Panc1 (cell line): ENCODE measurements around the gene LYPLA2. TPM values are rescaled to one million over a fixed set of nuclear protein-coding genes. Genes with fewer than 3 reads are reported as not detected.
"Not testable (repeated sequence)": the region's sequence is repeated elsewhere in the genome, so short reads cannot be mapped to it uniquely, and the experiment has no call there.

Experiments used
- ATAC-seq: fragments of 200-7000 bp; cut with Tn5 transposase; 2 replicates; pipeline ENCODE4 v1.9.1; 2020; ENCODE audit warnings: mild to moderate bottlenecking, moderate library complexity
- BruUV-seq: library from RNA; stranded (reverse); fragments of 400-500 nt; replicated peaks from 2 replicates; lab custom pipeline; 2021; lab: Mats Ljungman, UMichigan
- CTCF ChIA-PET: fragments of 300-600 bp; sonication (Branson Sonifier 250); formaldehyde crosslinking; loops from one replicate; lab custom pipeline; 2022; ENCODE audit warnings: antibody characterized with exemption; lab: Charles Lee
- POLR2A ChIA-PET: fragments of 300-600 bp; sonication (Branson Sonifier 250); formaldehyde crosslinking; loops from one replicate; lab custom pipeline; 2022; ENCODE audit warnings: antibody characterized with exemption; lab: Charles Lee
- DNase-seq: peaks from one replicate; pipeline ENCODE4 v3.0.0-alpha.2; 2010; ENCODE audit warnings: low read depth, low spot score
- H3K27ac ChIP-seq: 2 replicates; pipeline ENCODE4 v1.5.1; 2011; ENCODE audit warnings: mild to moderate bottlenecking, low read length, inconsistent platforms
- H3K27me3 ChIP-seq: fragments of 200-500 bp; sonication (Bioruptor generic); 2 replicates; pipeline ENCODE4 v1.6.0; 2014; ENCODE audit warnings: low read length, inconsistent platforms; ENCODE audit not compliant: control insufficient read depth, insufficient read depth
- H3K36me3 ChIP-seq: fragments of 200-500 bp; sonication (Bioruptor generic); 2 replicates; pipeline ENCODE4 v1.5.1; 2014; ENCODE audit warnings: inconsistent platforms, mild to moderate bottlenecking, low read length, moderate library complexity; ENCODE audit not compliant: control insufficient read depth, insufficient read depth
- H3K4me1 ChIP-seq: 2 replicates; pipeline ENCODE4 v1.5.1; 2011; ENCODE audit warnings: inconsistent platforms, mild to moderate bottlenecking, low read length, moderate library complexity; ENCODE audit not compliant: control insufficient read depth, insufficient read depth
- H3K4me3 ChIP-seq, 2 experiments: 2 replicates each; pipeline ENCODE4 v1.5.1; 2011 to 2012; ENCODE audit warnings: low read depth in 2 of 2, low read length in 2 of 2, mild to moderate bottlenecking in 2 of 2, inconsistent platforms in 1 of 2, moderate library complexity in 1 of 2
- H3K9me3 ChIP-seq: fragments of 200-500 bp; sonication (Bioruptor generic); 2 replicates; pipeline ENCODE4 v1.5.1; 2014; ENCODE audit warnings: low read depth, mild to moderate bottlenecking, inconsistent platforms, low read length, moderate library complexity; ENCODE audit not compliant: control insufficient read depth, insufficient read depth
- CTCF ChIP-seq: fragments of 450-650 bp; IDR thresholded peaks from 2 replicates; pipeline ENCODE4 v1.5.1; 2017; ENCODE audit warnings: mild to moderate bottlenecking
- POLR2AphosphoS5 ChIP-seq: IDR thresholded peaks from 2 replicates; pipeline ENCODE4 v1.6.1; 2012; ENCODE audit warnings: mild to moderate bottlenecking, low read depth, low read length, moderate library complexity
- REST ChIP-seq, 2 experiments: IDR thresholded peaks; 2 replicates each; pipeline ENCODE4 v1.6.1; 2011 to 2012; ENCODE audit warnings: low read depth in 2 of 2, control low read depth in 1 of 2, low read length in 1 of 2, mild to moderate bottlenecking in 1 of 2, moderate library complexity in 1 of 2; ENCODE audit not compliant: insufficient read depth in 1 of 2
- SIN3A ChIP-seq: IDR thresholded peaks from 2 replicates; pipeline ENCODE4 v1.6.1; 2012; ENCODE audit warnings: low read depth, mild to moderate bottlenecking, low read length, moderate library complexity, borderline replicate concordance; ENCODE audit not compliant: insufficient read depth
- TCF7L2 ChIP-seq: IDR thresholded peaks from 2 replicates; pipeline ENCODE4 v1.6.1; 2011; ENCODE audit warnings: mild to moderate bottlenecking, low read depth, low read length, inconsistent platforms
- in situ Hi-C: cut with HindIII; loops from 2 replicates; pipeline ENCODE4 v1.10.0; 2016; ENCODE audit warnings: low sequenced_read_pairs, low pct_unique_long_range_greater_than_20kb
- intact Hi-C: fragments of 100-400 bp; cut with micrococcal nuclease; formaldehyde crosslinking; loops from one replicate; pipeline ENCODE4 v1.10.0; 2022; ENCODE audit not compliant: unreplicated experiment
- total RNA-seq: library from RNA; stranded (reverse); gene quantifications from one replicate; pipeline ENCODE4 v1.2.1, GENCODE V29; 2021; ENCODE audit not compliant: unreplicated experiment

The LYPLA2 gene
- total RNA-seq, 1 experiment from 2014 or later = 82.9 TPM

DNA sequence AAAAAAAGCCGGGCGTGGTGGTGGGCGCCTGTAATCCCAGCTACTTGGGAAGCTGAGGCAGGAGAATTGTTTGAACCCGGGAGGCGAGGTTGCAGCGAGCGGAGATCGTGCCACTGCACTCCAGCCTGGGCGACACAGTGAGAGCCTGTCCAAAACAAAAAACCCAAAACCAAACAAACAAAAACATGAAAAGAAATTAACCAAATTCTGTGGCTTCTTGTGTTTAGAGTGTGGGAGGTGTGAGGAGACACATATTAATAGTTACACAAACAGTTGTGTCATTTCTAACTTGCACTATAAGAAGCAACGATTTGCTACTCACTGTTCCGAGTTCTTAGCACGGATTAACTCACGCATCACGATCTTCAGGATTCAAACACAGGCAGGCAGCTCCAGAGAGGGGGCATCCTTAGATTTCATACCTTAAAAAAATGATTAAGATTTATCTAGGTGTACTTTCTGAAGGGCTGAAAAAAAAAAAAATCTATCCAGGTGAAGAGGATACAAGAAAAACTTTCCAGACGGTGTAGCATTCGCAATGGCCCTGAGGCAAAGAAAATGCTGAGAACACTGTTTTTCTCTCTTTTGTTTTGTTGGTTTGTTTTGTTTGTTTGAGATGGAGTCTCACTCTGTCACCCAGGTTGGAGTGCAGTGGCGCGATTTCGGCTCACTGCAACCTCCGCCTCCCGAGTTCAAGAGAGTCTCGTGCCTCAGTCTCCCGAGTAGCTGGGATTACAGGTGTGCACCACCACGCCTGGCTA is 35.0 kb downstream of the LYPLA2 start:
- Histone ChIP-seq H3K27me3 (no peaks in the 10 kb centered on the region), H3K36me3 (no peaks in the 10 kb centered on the region; the same call in 1 of the 2 replicates), H3K4me3 (peak overlapping the region; percentile 87 to 99), H3K4me1 (0 out of 2 replicates have a peak, but pooled peaks cover 5% of the 10 kb centered on the region), H3K9me3 (no peaks in the 10 kb centered on the region), H3K27ac (peak overlapping the region; percentile 91)
- POLR2A ChIA-PET = interaction anchor here (0.6 kb wide), 1 partner anchor 19 kb away, joined by 4 read pairs; no protein-coding TSS in a partner anchor
- DNase-seq (no peak), ATAC-seq (peak; percentile 35)
- BruUV-seq = no TSS peak
- CTCF ChIA-PET = no interaction called here
- intact Hi-C loops = no loop called here
- in situ Hi-C loops = no loop called here
- no peak for TF ChIP-seq POLR2AphosphoS5
- TF ChIP-seq TCF7L2 = no peak
- TF ChIP-seq SIN3A = no peak
- TF ChIP-seq CTCF = no peak
- no peak for TF ChIP-seq REST (IDR thresholded peaks at IDR 0.05; ENCODE audit: insufficient read depth in 1 of 2, low read depth in 2 of 2, low read length in 1 of 2)

DNA sequence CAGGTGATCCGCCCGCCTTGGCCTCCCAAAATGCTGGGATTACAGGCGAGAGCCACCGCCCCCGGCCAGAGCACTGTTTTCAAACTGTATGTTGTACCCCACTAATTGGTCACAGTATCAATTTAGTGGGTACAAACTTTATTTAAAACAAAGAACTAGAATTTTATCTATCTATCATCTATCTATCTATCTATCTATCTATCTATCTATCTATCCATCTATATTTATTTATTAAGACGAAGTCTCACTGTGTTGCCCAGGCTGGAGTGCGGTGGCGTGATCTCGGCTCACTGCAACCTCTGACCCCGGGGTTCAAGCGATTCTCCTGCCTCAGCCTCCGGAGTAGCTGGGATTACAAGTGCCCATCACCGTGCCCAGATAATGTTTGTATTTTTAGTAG is 35.6 kb downstream of the LYPLA2 start:
- in situ Hi-C loops, H3K4me3 ChIP-seq, DNase-seq, H3K9me3 ChIP-seq, POLR2A ChIA-PET, H3K27ac ChIP-seq, BruUV-seq, H3K36me3 ChIP-seq, intact Hi-C loops, H3K4me1 ChIP-seq, CTCF ChIA-PET, H3K27me3 ChIP-seq, ATAC-seq: not testable (repeated sequence)

GRCh38 chr1:23827717-23828116 is 36.8 kb downstream of the LYPLA2 start:
- BruUV-seq = no TSS peak

More at GRCh38 chr1:23827717-23828116, 36.8 kb downstream of the LYPLA2 start:
- Histone ChIP-seq H3K9me3 (no peaks in the 10 kb centered on the region), H3K36me3 (no peaks in the 10 kb centered on the region; the same call in 1 of the 2 replicates), H3K4me1 (0 out of 2 replicates have a peak, but pooled peaks cover 5% of the 10 kb centered on the region), H3K4me3 (no peak overlapping the region), H3K27me3 (no peaks in the 10 kb centered on the region), H3K27ac (no peak overlapping the region)
- DNase-seq = no peak
- no peak for TF ChIP-seq REST (IDR thresholded peaks at IDR 0.05; ENCODE audit: insufficient read depth in 1 of 2, low read depth in 2 of 2, low read length in 1 of 2)
- TF ChIP-seq CTCF = no peak
- no peak for TF ChIP-seq POLR2AphosphoS5
- TF ChIP-seq SIN3A = no peak
- TF ChIP-seq TCF7L2 = no peak
- intact Hi-C loops (no loop called here), in situ Hi-C loops (no loop called here)
- no peak for ATAC-seq
- CTCF ChIA-PET = no interaction called here
- POLR2A ChIA-PET = no interaction called here
